Sigmoid colon (tissue), 4 donors: ENCODE measurements around the gene ACER2.

Experiments used
- CTCF ChIP-seq, 4 experiments: fragments of 450-650 bp in 3 of 4; fragments of 200-600 bp in 1 of 4; IDR thresholded peaks; one replicate each; pipeline ENCODE4 v1.5.1; 2016 to 2019; ENCODE audit warnings: antibody characterized with exemption in 4 of 4, mild to moderate bottlenecking in 3 of 4, moderate library complexity in 2 of 4
- POLR2A ChIP-seq, 2 donors: fragments of 450-650 bp; IDR thresholded peaks; one replicate each; pipeline ENCODE4 v1.6.1; 2016; ENCODE audit warnings: antibody characterized with exemption in 2 of 2, mild to moderate bottlenecking in 2 of 2, moderate library complexity in 2 of 2
- POLR2AphosphoS5 ChIP-seq, 4 donors: sonication (generic); formaldehyde crosslinking; IDR thresholded peaks; one replicate each; pipeline ENCODE4 v1.6.1; 2017; ENCODE audit warnings: antibody characterized with exemption in 4 of 4

GRCh38 chr9:19497276-19497675 is 88.5 kb downstream of the ACER2 start:
- TF ChIP-seq CTCF (IDR thresholded peaks at IDR 0.05): no peak
- no peak for TF ChIP-seq POLR2AphosphoS5 (IDR thresholded peaks at IDR 0.05)
- TF ChIP-seq POLR2A (IDR thresholded peaks at IDR 0.05): no peak
